D721Med (cell line): ENCODE results near the gene TSBP1.

Experiments used
- DNase-seq: peaks from one replicate; pipeline ENCODE4 v3.0.0; 2011; ENCODE audit warnings: low spot score; ENCODE audit not compliant: insufficient read length
- FAIRE-seq: peaks from 2 replicates; lab custom pipeline; 2011; peaks lifted over from hg19 to GRCh38; lab: Jason Lieb, UNC
- CTCF ChIP-seq: IDR thresholded peaks from 2 replicates; pipeline ENCODE4 v1.5.1; 2012; ENCODE audit warnings: mild to moderate bottlenecking, control low read depth; ENCODE audit not compliant: insufficient read depth; ENCODE audit errors: missing control alignments

Gene TSBP1

GRCh38 chr6:32353348-32353747 is 18.4 kb downstream of the TSBP1 start:
- FAIRE-seq (no peak), DNase-seq (no peak)
- TF ChIP-seq CTCF = no peak

- DNase-seq = no peak
- no peak for FAIRE-seq
- no peak for TF ChIP-seq CTCF
Measured at GRCh38 chr6:32340242-32340641, 31.5 kb downstream of the TSBP1 start.

- FAIRE-seq = no peak
- no peak for DNase-seq
- TF ChIP-seq CTCF = no peak
Measured at GRCh38 chr6:32337186-32337805, 34.4 kb downstream of the TSBP1 start.

- TF ChIP-seq CTCF = no peak
- no peak for DNase-seq
- FAIRE-seq = no peak
Measured at GRCh38 chr6:32332433-32332832, 39.3 kb downstream of the TSBP1 start.

GRCh38 chr6:32329141-32329540 is 42.6 kb downstream of the TSBP1 start:
- FAIRE-seq = no peak
- DNase-seq = no peak
- TF ChIP-seq CTCF = no peak

GRCh38 chr6:32327103-32327502 is 44.6 kb downstream of the TSBP1 start:
- TF ChIP-seq CTCF = no peak
- no peak for DNase-seq
- no peak for FAIRE-seq

- no peak for TF ChIP-seq CTCF
- FAIRE-seq (no peak), DNase-seq (no peak)
Measured at GRCh38 chr6:32318501-32318900, 53.2 kb downstream of the TSBP1 start.
